ENCODE results near the gene PRKN. TPM values are rescaled to one million over a fixed set of nuclear protein-coding genes. Genes with fewer than 3 reads are reported as not detected.

The PRKN gene
- total RNA-seq, 2 donors from 2014 or later = 10.7 to 21.2 TPM

DNA sequence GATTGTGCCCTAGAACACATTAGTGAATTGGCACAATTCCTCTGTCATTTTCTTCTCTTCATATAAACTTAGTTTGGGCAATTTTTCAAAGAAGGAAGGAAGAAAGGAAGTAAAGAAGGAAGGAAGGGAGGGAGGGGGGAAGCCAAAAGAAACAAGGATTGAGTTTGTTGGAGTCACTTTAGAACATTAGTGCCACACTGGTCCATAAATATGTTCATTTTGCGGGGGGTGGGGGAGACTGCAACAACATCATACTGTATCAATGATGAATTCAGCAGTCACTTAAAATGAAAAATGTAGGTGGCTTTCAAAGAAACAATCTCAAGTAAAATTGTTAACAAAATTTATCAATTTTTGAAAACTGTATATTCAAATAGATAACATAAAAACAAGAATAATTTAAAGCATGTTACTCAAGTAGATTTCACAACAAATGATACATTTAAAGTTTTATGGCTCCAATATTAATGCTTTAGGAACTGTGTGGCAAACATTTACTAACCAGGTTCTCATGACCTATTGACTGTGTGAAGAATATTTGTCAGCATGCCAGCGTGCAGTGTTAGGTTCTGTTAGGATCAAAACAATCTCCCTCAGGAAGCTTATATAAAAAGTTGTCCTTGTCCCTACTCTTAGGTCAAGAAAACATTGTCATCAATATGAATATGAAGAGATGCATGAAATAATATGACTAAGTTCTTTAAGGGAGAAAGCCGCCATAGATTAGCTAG lies 1245.6 kb downstream of the PRKN start:
- H3K27me3 ChIP-seq (replicated peaks; ENCODE audit: insufficient read depth) = no peaks in the 10 kb centered on the region
- no peaks in the 10 kb centered on the region for H3K4me1 ChIP-seq (replicated peaks)
- no peak for DNase-seq (ENCODE audit: low spot score)
- no peaks in the 10 kb centered on the region for H3K36me3 ChIP-seq
- intact Hi-C loops (cut with DNase I) = no loop called here
- no peaks in the 10 kb centered on the region for H3K9me3 ChIP-seq
- no peak overlapping the region for H3K27ac ChIP-seq
- no peak overlapping the region for H3K4me3 ChIP-seq
- TF ChIP-seq, protein P1, sequence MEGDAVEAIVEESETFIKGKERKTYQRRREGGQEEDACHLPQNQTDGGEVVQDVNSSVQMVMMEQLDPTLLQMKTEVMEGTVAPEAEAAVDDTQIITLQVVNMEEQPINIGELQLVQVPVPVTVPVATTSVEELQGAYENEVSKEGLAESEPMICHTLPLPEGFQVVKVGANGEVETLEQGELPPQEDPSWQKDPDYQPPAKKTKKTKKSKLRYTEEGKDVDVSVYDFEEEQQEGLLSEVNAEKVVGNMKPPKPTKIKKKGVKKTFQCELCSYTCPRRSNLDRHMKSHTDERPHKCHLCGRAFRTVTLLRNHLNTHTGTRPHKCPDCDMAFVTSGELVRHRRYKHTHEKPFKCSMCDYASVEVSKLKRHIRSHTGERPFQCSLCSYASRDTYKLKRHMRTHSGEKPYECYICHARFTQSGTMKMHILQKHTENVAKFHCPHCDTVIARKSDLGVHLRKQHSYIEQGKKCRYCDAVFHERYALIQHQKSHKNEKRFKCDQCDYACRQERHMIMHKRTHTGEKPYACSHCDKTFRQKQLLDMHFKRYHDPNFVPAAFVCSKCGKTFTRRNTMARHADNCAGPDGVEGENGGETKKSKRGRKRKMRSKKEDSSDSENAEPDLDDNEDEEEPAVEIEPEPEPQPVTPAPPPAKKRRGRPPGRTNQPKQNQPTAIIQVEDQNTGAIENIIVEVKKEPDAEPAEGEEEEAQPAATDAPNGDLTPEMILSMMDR (IDR thresholded peaks at IDR 0.05) = no peak
- TF ChIP-seq POLR2AphosphoS5 (IDR thresholded peaks at IDR 0.05) (no peak), POLR2A (IDR thresholded peaks at IDR 0.05) (no peak)
- WGBS = 71% methylated on average over 3 of the region's 3 CpGs

DNA sequence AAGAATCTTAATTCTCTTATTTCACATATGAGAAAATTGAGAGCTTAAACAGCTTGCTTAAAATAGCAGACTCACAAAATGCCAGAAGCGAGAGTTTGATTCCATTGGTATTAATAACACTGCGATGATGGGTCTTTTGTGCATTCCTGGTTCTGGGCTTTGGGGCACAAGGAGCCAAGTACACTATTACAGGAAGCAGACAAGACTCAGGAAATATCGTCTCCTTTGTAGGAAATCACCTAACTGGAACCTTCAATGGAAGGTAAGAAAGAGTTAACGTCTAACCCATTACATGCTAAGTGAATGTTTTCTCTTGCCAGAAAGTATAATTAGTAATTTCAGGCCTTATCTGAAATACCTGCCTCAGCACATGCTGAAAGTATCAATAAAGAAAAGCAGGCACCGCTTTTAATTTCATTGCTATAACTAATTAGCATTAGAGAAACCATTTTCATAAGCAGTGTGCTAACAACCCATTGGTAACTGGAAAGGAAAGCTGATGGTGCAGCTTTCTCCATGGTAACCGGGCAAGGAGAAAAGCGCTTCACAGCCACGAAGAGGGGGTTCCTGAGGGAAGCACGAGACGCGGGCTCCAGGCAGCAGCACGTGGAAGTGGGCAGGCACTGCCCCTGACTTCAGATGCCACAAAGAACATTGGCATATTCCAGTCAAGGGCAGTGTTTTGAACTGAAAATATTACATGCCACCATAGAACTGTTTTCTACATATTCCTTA lies 1247.0 kb downstream of the PRKN start:
- intact Hi-C loops (cut with DNase I) = no loop called here
- Histone ChIP-seq H3K27me3 (replicated peaks; ENCODE audit: insufficient read depth) (no peaks in the 10 kb centered on the region), H3K9me3 (no peaks in the 10 kb centered on the region), H3K4me3 (no peak overlapping the region), H3K4me1 (replicated peaks) (no peaks in the 10 kb centered on the region), H3K36me3 (no peaks in the 10 kb centered on the region), H3K27ac (no peak overlapping the region)
- TF ChIP-seq POLR2A (IDR thresholded peaks at IDR 0.05) (no peak), POLR2AphosphoS5 (IDR thresholded peaks at IDR 0.05) (no peak)
- TF ChIP-seq, protein P1 (IDR thresholded peaks at IDR 0.05) = no peak
- no peak for DNase-seq (ENCODE audit: low spot score)
- WGBS = 90% methylated on average over 12 of the region's 12 CpGs

DNA sequence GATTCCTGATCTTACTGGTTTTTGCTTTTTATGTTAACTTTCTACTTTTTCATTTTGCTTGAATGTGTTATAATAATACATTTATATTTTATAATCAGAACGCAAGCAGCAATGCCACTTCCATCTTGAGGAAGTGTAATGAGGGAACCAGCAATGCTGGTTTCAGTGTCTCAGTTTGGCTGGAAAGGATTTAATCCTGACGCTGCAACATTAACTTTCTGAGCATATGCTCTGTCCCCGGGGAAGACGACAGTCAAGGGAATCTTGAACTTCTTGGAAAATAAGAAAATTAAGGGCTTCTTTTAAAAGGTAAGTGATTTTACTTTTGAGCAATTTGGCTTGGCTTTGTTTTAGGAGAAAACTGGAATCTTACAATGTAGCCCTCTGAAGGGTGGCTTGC lies 1248.2 kb downstream of the PRKN start:
- 95% methylated on average over 4 of the region's 4 CpGs for WGBS
- TF ChIP-seq, protein P1 (IDR thresholded peaks at IDR 0.05) = no peak
- no peak for TF ChIP-seq POLR2A (IDR thresholded peaks at IDR 0.05)
- no peak for TF ChIP-seq POLR2AphosphoS5 (IDR thresholded peaks at IDR 0.05)
- DNase-seq (ENCODE audit: low spot score) = no peak
- H3K36me3 ChIP-seq = no peaks in the 10 kb centered on the region
- no peaks in the 10 kb centered on the region for H3K9me3 ChIP-seq
- H3K4me1 ChIP-seq (replicated peaks) = no peaks in the 10 kb centered on the region
- H3K27ac ChIP-seq = no peak overlapping the region
- H3K27me3 ChIP-seq (replicated peaks; ENCODE audit: insufficient read depth) = no peaks in the 10 kb centered on the region
- intact Hi-C loops (cut with DNase I) = no loop called here
- no peak overlapping the region for H3K4me3 ChIP-seq

DNA sequence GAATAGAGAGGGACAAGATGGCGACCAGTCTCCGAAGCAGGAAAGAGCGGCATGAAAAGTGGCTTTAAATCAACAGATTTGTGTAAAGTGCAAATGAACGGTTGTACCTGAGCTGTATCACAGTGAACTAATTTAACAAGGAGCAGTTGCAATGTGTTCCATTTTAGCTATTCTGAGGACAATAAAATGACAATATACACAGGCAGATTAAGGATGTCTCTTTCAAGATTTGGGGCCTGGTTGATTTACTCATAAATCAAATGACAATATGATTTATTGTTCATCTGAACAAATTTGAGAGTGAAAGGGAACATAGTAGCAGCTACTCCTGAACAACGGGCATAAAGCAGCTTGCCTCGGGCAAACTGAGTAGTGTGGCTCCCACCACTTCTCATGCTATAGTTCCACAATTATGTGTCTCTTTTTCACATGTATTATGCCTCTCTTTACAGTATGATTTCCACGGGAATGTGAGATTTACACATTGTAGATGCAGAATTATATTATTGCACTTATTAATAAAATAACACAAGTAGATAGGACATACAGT lies 1249.6 kb downstream of the PRKN start:
- Histone ChIP-seq H3K9me3 (no peaks in the 10 kb centered on the region), H3K4me3 (no peak overlapping the region), H3K36me3 (no peaks in the 10 kb centered on the region), H3K4me1 (replicated peaks) (no peaks in the 10 kb centered on the region), H3K27ac (no peak overlapping the region), H3K27me3 (replicated peaks; ENCODE audit: insufficient read depth) (no peaks in the 10 kb centered on the region)
- no peak for DNase-seq (ENCODE audit: low spot score)
- intact Hi-C loops (cut with DNase I) = no loop called here
- no peak for TF ChIP-seq POLR2A (IDR thresholded peaks at IDR 0.05)
- TF ChIP-seq, protein P1 (IDR thresholded peaks at IDR 0.05) = no peak
- TF ChIP-seq POLR2AphosphoS5 (IDR thresholded peaks at IDR 0.05) = no peak
- WGBS = 54% methylated on average over 7 of the region's 7 CpGs
